Neutrophil (primary cell): ENCODE results near the gene UCKL1.

ENCODE experiments used
- H3K27ac ChIP-seq: fragments of 200-600 bp; sonication (generic); 2 replicates; pipeline ENCODE4 v1.5.1; 2016; ENCODE audit warnings: mild to moderate bottlenecking, moderate library complexity
- H3K27me3 ChIP-seq: fragments of 200-600 bp; sonication (generic); 2 replicates; pipeline ENCODE4 v1.6.0; 2016; ENCODE audit warnings: mild to moderate bottlenecking
- H3K36me3 ChIP-seq: fragments of 200-600 bp; sonication (generic); 2 replicates; pipeline ENCODE4 v1.5.1; 2017
- H3K4me1 ChIP-seq, 2 experiments: fragments of 200-600 bp in 1 of 2; sonication (generic) in 1 of 2; 1 replicate in 1 of 2; 2 replicates in 1 of 2; pipeline versions ENCODE4 v1.5.1 to v1.6.1; 2013 to 2016; ENCODE audit warnings: low read depth in 1 of 2, low read length in 1 of 2, mild to moderate bottlenecking in 1 of 2, moderate library complexity in 1 of 2; ENCODE audit not compliant: control insufficient read depth in 1 of 2, insufficient read depth in 1 of 2
- H3K4me3 ChIP-seq, 2 experiments: fragments of 200-600 bp in 1 of 2; sonication (generic) in 1 of 2; 1 replicate in 1 of 2; 2 replicates in 1 of 2; pipeline ENCODE4 v1.5.1; 2013 to 2016; ENCODE audit warnings: low read depth in 1 of 2, low read length in 1 of 2, mild to moderate bottlenecking in 1 of 2, moderate library complexity in 1 of 2
- H3K9me3 ChIP-seq: fragments of 200-600 bp; sonication (generic); 2 replicates; pipeline ENCODE4 v1.5.1; 2016
- TF ChIP-seq, protein P1 (sequence below): fragments of 200-600 bp; sonication (generic); IDR thresholded peaks from 2 replicates; pipeline ENCODE4 v1.5.1; 2016; ENCODE audit warnings: antibody characterized with exemption

UCKL1 gene

GRCh38 chr20:63903796-63904561 lies 52.2 kb downstream of the UCKL1 start:
- Histone ChIP-seq H3K36me3 (no peaks in the 10 kb centered on the region), H3K4me3 (peak overlapping the region; percentile 40 to 53), H3K27me3 (no peaks in the 10 kb centered on the region), H3K27ac (peak overlapping the region; percentile 98), H3K9me3 (no peaks in the 10 kb centered on the region), H3K4me1 (peaks cover 98 to 100% of the 10 kb centered on the region in 2 experiments)
- TF ChIP-seq, protein P1, sequence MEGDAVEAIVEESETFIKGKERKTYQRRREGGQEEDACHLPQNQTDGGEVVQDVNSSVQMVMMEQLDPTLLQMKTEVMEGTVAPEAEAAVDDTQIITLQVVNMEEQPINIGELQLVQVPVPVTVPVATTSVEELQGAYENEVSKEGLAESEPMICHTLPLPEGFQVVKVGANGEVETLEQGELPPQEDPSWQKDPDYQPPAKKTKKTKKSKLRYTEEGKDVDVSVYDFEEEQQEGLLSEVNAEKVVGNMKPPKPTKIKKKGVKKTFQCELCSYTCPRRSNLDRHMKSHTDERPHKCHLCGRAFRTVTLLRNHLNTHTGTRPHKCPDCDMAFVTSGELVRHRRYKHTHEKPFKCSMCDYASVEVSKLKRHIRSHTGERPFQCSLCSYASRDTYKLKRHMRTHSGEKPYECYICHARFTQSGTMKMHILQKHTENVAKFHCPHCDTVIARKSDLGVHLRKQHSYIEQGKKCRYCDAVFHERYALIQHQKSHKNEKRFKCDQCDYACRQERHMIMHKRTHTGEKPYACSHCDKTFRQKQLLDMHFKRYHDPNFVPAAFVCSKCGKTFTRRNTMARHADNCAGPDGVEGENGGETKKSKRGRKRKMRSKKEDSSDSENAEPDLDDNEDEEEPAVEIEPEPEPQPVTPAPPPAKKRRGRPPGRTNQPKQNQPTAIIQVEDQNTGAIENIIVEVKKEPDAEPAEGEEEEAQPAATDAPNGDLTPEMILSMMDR: no peak

DNA sequence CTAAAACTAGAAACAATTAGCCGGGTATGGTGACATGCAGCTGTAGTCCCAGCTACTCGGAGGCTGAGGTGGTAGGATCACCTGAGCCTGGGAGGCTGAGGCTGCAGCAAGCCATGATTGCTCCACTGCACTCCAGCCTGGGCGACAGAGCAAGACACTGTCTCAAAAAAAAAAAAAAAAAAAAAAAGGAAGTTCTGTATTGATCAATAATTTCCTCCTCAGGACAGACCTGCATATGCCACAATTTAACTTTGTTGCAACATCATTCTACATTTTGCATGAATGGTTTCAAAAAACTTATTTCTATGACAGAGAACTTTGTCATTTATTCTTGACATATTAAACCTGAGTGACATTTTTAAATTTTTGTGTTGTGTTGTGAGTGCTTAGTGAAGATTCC lies 55.8 kb downstream of the UCKL1 start:
- peaks cover 15% of the 10 kb centered on the region for H3K36me3 ChIP-seq
- peak overlapping the region; percentile 53 to 80 for H3K4me3 ChIP-seq
- H3K27ac ChIP-seq: peak overlapping the region; percentile 98
- TF ChIP-seq, protein P1: no peak
- H3K27me3 ChIP-seq: no peaks in the 10 kb centered on the region
- peaks cover 91 to 99% of the 10 kb centered on the region in 2 experiments for H3K4me1 ChIP-seq
- H3K9me3 ChIP-seq: no peaks in the 10 kb centered on the region

GRCh38 chr20:63898882-63899558 lies 57.2 kb downstream of the UCKL1 start:
- Histone ChIP-seq H3K27ac (peak overlapping the region; percentile 98), H3K4me1 (peaks cover 85 to 92% of the 10 kb centered on the region in 2 experiments), H3K27me3 (no peaks in the 10 kb centered on the region), H3K36me3 (peaks cover 15% of the 10 kb centered on the region), H3K4me3 (peak overlapping the region; percentile 44 to 80), H3K9me3 (no peaks in the 10 kb centered on the region)
- TF ChIP-seq, protein P1: no peak

- peak overlapping the region; percentile 98 for H3K27ac ChIP-seq
- peaks cover 81 to 86% of the 10 kb centered on the region in 2 experiments for H3K4me1 ChIP-seq
- peaks cover 17% of the 10 kb centered on the region for H3K36me3 ChIP-seq
- TF ChIP-seq, protein P1: no peak
- H3K27me3 ChIP-seq: no peaks in the 10 kb centered on the region
- H3K9me3 ChIP-seq: no peaks in the 10 kb centered on the region
- peak overlapping the region; percentile 73 to 80 for H3K4me3 ChIP-seq
Measured at GRCh38 chr20:63897978-63898561, 58.1 kb downstream of the UCKL1 start.

DNA sequence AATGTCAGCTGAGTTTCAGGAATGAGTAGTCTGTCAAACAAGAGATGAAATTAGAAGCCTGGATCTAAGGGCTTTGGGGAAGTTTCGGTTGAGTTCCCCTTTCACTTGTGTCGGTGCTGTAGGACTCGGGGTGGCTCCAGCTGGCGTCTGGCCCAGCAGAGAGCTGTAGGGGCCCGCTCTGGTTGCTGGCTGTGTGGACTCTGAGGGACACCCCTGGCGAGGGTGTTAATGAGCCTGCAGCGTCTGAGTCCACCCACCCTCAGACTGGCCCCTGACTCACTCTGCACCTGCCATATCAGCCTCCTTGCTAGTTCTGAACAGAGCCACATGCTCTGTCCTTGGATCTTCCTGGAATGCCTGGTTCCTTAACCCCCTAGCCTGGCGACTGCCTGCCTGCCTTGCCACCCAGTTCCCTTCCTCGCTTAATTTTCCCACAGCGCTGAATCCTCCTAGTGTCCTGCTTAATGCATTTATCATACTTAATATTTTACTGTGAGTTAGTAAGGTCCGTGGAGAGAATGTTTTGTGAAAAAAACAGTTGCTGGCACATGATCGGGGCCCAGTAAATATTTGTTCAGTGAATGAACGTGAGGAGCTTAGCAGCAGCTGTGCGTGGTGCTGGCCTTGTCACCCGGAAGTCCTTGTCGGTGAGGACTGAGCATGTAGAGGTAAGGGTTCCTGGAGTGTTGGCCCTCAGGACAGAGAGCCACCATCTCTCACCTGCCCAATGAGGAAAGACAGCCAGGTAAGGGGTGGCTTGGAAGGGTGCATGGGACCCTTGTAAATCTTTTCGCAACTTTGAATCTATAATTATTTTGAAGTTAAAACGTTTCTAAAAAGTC lies 59.7 kb downstream of the UCKL1 start:
- peaks cover 65 to 70% of the 10 kb centered on the region in 2 experiments for H3K4me1 ChIP-seq
- H3K4me3 ChIP-seq: peak overlapping the region; percentile 73 to 80
- TF ChIP-seq, protein P1: no peak
- H3K36me3 ChIP-seq: peaks cover 30% of the 10 kb centered on the region
- H3K9me3 ChIP-seq: no peaks in the 10 kb centered on the region
- peak overlapping the region; percentile 98 for H3K27ac ChIP-seq
- H3K27me3 ChIP-seq: no peaks in the 10 kb centered on the region
